GM10248 (cell line): Measurements from ENCODE around the gene CDC37.
"Not testable (repeated sequence)": the region's sequence is repeated elsewhere in the genome, so short reads cannot be mapped to it uniquely, and the experiment has no call there.

Experiments
- CTCF ChIA-PET: fragments of 300-600 bp; sonication (Branson Sonifier 250); formaldehyde crosslinking; extraction: SDS; loops from one replicate; lab custom pipeline; 2021; ENCODE audit warnings: antibody characterized with exemption; lab: Yijun Ruan, JAX
- POLR2A ChIA-PET: fragments of 350-650 bp; sonication (Branson Sonifier 250); formaldehyde crosslinking; extraction: SDS; loops from one replicate; lab custom pipeline; 2020; ENCODE audit warnings: antibody characterized with exemption; lab: Yijun Ruan, JAX
- DNase-seq: peaks from one replicate; pipeline ENCODE4 v3.0.0; 2012; ENCODE audit errors: extremely low spot score
- CTCF ChIP-seq: IDR thresholded peaks from 2 replicates; pipeline ENCODE4 v1.5.1; 2012; ENCODE audit warnings: mild to moderate bottlenecking, low read depth; ENCODE audit errors: extremely low read depth, missing control alignments, control extremely low read depth

The CDC37 gene

GRCh38 chr19:10379880-10380312, 23.4 kb downstream of the CDC37 start:
- CTCF ChIA-PET = interaction anchor here (0.8 to 12.2 kb wide), 12 partner anchors 9 to 449 kb away, joined by 3 to 484 read pairs (median 4); partner anchors contain the start of gene ICAM1
- no peak for DNase-seq
- no peak for TF ChIP-seq CTCF
- POLR2A ChIA-PET = interaction anchor here (0.7 to 1.6 kb wide), 5 partner anchors 35 to 596 kb away, joined by 3 to 20 read pairs (median 5); partner anchors contain the start of genes ICAM1 and ICAM5

GRCh38 chr19:10378124-10378523, 25.2 kb downstream of the CDC37 start:
- CTCF ChIA-PET = interaction anchor here (1.8 to 12.2 kb wide), 3 partner anchors 11 to 447 kb away, joined by 4 to 484 read pairs (median 33); partner anchors contain the start of gene ICAM1
- POLR2A ChIA-PET = no interaction called here
- TF ChIP-seq CTCF = no peak
- DNase-seq = no peak

GRCh38 chr19:10377140-10377640, 26.2 kb downstream of the CDC37 start:
- DNase-seq, POLR2A ChIA-PET: not testable (repeated sequence)
- CTCF ChIA-PET = interaction anchor here (4.5 kb wide), 1 partner anchor 12 kb away, joined by 33 read pairs; no protein-coding TSS in a partner anchor

GRCh38 chr19:10374931-10375330, 28.4 kb downstream of the CDC37 start:
- no peak for TF ChIP-seq CTCF
- DNase-seq = no peak
- ChIA-PET POLR2A (interaction anchor here (0.7 kb wide), 1 partner anchor 419 kb away, joined by 3 read pairs; no protein-coding TSS in a partner anchor), CTCF (interaction anchor here (1.1 to 1.7 kb wide), 5 partner anchors 13 to 116 kb away, joined by 3 to 10 read pairs (median 4); partner anchors contain the start of gene CDC37)

GRCh38 chr19:10372690-10373089, 30.7 kb downstream of the CDC37 start:
- no peak for DNase-seq
- ChIA-PET CTCF (interaction anchor here (0.8 to 2.7 kb wide), 6 partner anchors 11 to 114 kb away, joined by 3 to 9 read pairs (median 5); no protein-coding TSS in a partner anchor), POLR2A (interaction anchor here (1.7 kb wide), 1 partner anchor 102 kb away, joined by 4 read pairs; the partner anchor contains the start of gene ICAM1)
- no peak for TF ChIP-seq CTCF

- ChIA-PET CTCF (interaction anchor here (1.0 to 1.6 kb wide), 4 partner anchors 19 to 97 kb away, joined by 3 to 5 read pairs (median 4); partner anchors contain the start of gene CDC37), POLR2A (no interaction called here)
- DNase-seq = no peak
- no peak for TF ChIP-seq CTCF
Measured at GRCh38 chr19:10368101-10368803, 35.1 kb downstream of the CDC37 start.

- POLR2A ChIA-PET, DNase-seq: not testable (repeated sequence)
- CTCF ChIA-PET = interaction anchor here (1.9 kb wide), 1 partner anchor 31 kb away, joined by 5 read pairs; no protein-coding TSS in a partner anchor
Measured at GRCh38 chr19:10366950-10367512, 36.3 kb downstream of the CDC37 start.
